Measurements from ENCODE around the gene CACNB4. TPM values are rescaled to one million over a fixed set of nuclear protein-coding genes. Genes with fewer than 3 reads are reported as not detected.

CACNB4 gene
- polyA plus RNA-seq, 1 of the 3 experiments (the other 2 are of a cell fraction) = 0.18 TPM

GRCh38 chr2:152095146-152095545 is 3.7 kb downstream of the CACNB4 start:
- H3K27me3 ChIP-seq (ENCODE audit: insufficient read depth) = peaks cover 30% of the 10 kb centered on the region
- no peaks in the 10 kb centered on the region for H3K9me2 ChIP-seq
- H3K4me1 ChIP-seq (ENCODE audit: control insufficient read depth in 1 of 2, insufficient read depth in 2 of 2, low read depth in 1 of 2, low read length in 1 of 2) = peaks cover 0 to 20% of the 10 kb centered on the region in 2 experiments; a peak in 2 of 4 replicates
- no peak for DNase-seq
- no peak overlapping the region for H3K4me2 ChIP-seq
- no peaks in the 10 kb centered on the region for H3K36me3 ChIP-seq (replicated peaks in 1 of 2; ENCODE audit: control insufficient read depth in 1 of 2, insufficient read depth in 2 of 2, low read length in 1 of 2)
- no peak overlapping the region for H3K4me3 ChIP-seq (ENCODE audit: low read depth in 2 of 2, low read length in 1 of 2)
- H3K27ac ChIP-seq (ENCODE audit: low read depth in 2 of 2, low read length in 1 of 2) = no peak overlapping the region
- no peak for TF ChIP-seq RAD21 (IDR thresholded peaks at IDR 0.05; ENCODE audit: low read length)
- no peaks in the 10 kb centered on the region for H4K20me1 ChIP-seq (ENCODE audit: insufficient read depth)
- no peaks in the 10 kb centered on the region for H3K9me3 ChIP-seq
- no peak overlapping the region for H2AFZ ChIP-seq (ENCODE audit: low read depth)
- 13% methylated on average over 1 of the region's 1 CpG for WGBS (ENCODE audit: low lambda C conversion rate)
- ChIA-PET POLR2A (no interaction called here), CTCF (interaction anchor here (1.1 kb wide), 1 partner anchor 69 kb away, joined by 3 read pairs; no protein-coding TSS in a partner anchor)
- no peaks in the 10 kb centered on the region for H3K79me2 ChIP-seq (ENCODE audit: insufficient read depth)
- H3F3A ChIP-seq (replicated peaks; ENCODE audit: insufficient read depth) = peaks cover 5% of the 10 kb centered on the region
- no peak overlapping the region for H3K9ac ChIP-seq

DNA sequence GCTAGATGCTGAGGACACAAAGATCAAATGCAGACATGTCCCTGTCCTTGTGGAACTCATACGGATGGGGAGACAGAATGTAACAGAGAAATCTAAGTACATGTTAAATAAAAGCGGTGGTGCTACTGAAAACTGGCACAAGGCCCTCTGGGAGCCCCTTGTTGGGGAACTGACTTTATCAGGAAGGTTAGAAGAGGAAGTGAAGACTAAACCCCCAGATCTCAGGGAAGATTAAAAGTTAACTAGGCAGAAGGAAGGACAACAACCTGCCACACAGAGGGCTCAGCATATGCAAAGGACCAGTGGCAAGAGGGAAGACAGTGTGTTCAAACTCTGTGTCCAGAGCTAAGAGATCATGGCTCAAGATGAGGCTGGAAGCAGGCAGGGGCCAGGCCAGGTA is 4.8 kb downstream of the CACNB4 start:
- no peak overlapping the region for H3K9ac ChIP-seq
- POLR2A ChIA-PET = no interaction called here
- no peaks in the 10 kb centered on the region for H3K36me3 ChIP-seq (replicated peaks in 1 of 2; ENCODE audit: control insufficient read depth in 1 of 2, insufficient read depth in 2 of 2, low read length in 1 of 2)
- no peak for TF ChIP-seq SMC3 (IDR thresholded peaks at IDR 0.05; ENCODE audit: low read depth, low read length)
- no peak for TF ChIP-seq RXRA (IDR thresholded peaks at IDR 0.05; ENCODE audit: borderline replicate concordance, low read depth)
- TF ChIP-seq NRF1 (IDR thresholded peaks at IDR 0.05; ENCODE audit: low read depth, low read length) = no peak
- TF ChIP-seq, protein P1, sequence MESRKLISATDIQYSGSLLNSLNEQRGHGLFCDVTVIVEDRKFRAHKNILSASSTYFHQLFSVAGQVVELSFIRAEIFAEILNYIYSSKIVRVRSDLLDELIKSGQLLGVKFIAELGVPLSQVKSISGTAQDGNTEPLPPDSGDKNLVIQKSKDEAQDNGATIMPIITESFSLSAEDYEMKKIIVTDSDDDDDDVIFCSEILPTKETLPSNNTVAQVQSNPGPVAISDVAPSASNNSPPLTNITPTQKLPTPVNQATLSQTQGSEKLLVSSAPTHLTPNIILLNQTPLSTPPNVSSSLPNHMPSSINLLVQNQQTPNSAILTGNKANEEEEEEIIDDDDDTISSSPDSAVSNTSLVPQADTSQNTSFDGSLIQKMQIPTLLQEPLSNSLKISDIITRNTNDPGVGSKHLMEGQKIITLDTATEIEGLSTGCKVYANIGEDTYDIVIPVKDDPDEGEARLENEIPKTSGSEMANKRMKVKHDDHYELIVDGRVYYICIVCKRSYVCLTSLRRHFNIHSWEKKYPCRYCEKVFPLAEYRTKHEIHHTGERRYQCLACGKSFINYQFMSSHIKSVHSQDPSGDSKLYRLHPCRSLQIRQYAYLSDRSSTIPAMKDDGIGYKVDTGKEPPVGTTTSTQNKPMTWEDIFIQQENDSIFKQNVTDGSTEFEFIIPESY (IDR thresholded peaks at IDR 0.05; ENCODE audit: borderline replicate concordance, low read depth) = no peak
- TF ChIP-seq RAD21 (IDR thresholded peaks at IDR 0.05; ENCODE audit: low read length) = no peak
- TF ChIP-seq MEF2A (IDR thresholded peaks at IDR 0.05; ENCODE audit: borderline replicate concordance, low read depth) = no peak
- TF ChIP-seq GABPA (IDR thresholded peaks at IDR 0.05; ENCODE audit: low read depth) = no peak
- TF ChIP-seq REST (IDR thresholded peaks at IDR 0.05; ENCODE audit: low read depth, low read length) = no peak
- no peak for TF ChIP-seq NFIC (IDR thresholded peaks at IDR 0.05; ENCODE audit: borderline replicate concordance)
- TF ChIP-seq, protein P2, sequence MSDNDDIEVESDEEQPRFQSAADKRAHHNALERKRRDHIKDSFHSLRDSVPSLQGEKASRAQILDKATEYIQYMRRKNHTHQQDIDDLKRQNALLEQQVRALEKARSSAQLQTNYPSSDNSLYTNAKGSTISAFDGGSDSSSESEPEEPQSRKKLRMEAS (IDR thresholded peaks at IDR 0.05; ENCODE audit: low read depth) = no peak
- TF ChIP-seq FOXJ3 (CRISPR knock-in tag; IDR thresholded peaks at IDR 0.05) = no peak
- no peaks in the 10 kb centered on the region for H3K9me2 ChIP-seq
- H4K20me1 ChIP-seq (ENCODE audit: insufficient read depth) = no peaks in the 10 kb centered on the region
- no peak for DNase-seq
- H3K27me3 ChIP-seq (ENCODE audit: insufficient read depth) = peaks cover 19% of the 10 kb centered on the region
- H3K79me2 ChIP-seq (ENCODE audit: insufficient read depth) = no peaks in the 10 kb centered on the region
- no peak overlapping the region for H3K4me2 ChIP-seq
- WGBS (ENCODE audit: low lambda C conversion rate) = 68% methylated on average over 2 of the region's 2 CpGs
- CTCF ChIA-PET = interaction anchor here (1.2 kb wide), 1 partner anchor 57 kb away, joined by 4 read pairs; no protein-coding TSS in a partner anchor
- H3K4me1 ChIP-seq (ENCODE audit: control insufficient read depth in 1 of 2, insufficient read depth in 2 of 2, low read depth in 1 of 2, low read length in 1 of 2) = peaks cover 0 to 16% of the 10 kb centered on the region in 2 experiments; a peak in 2 of 4 replicates
- H3K4me3 ChIP-seq (ENCODE audit: low read depth in 2 of 2, low read length in 1 of 2) = no peak overlapping the region
- no peak overlapping the region for H2AFZ ChIP-seq (ENCODE audit: low read depth)
- H3K27ac ChIP-seq (ENCODE audit: low read depth in 2 of 2, low read length in 1 of 2) = no peak overlapping the region
- H3K9me3 ChIP-seq = no peaks in the 10 kb centered on the region
- H3F3A ChIP-seq (replicated peaks; ENCODE audit: insufficient read depth) = peaks cover 5% of the 10 kb centered on the region

Measured in SK-N-SH (cell line).